Osteoblast (primary cell): ENCODE data around the gene EFCAB6. TPM values are rescaled to one million over a fixed set of nuclear protein-coding genes. Genes with fewer than 3 reads are reported as not detected.

Experiments
- DNase-seq: peaks from one replicate; pipeline ENCODE4 v3.0.0; 2011; ENCODE audit warnings: low spot score, mixed read lengths; ENCODE audit not compliant: insufficient read length; ENCODE audit errors: missing footprints
- H2AFZ ChIP-seq: 2 replicates; pipeline ENCODE4 v1.6.0; 2011; ENCODE audit warnings: mild to moderate bottlenecking, low read length
- H3K27ac ChIP-seq: 2 replicates; pipeline ENCODE4 v1.5.1; 2011; ENCODE audit warnings: mild to moderate bottlenecking, low read depth, low read length, moderate library complexity
- H3K27me3 ChIP-seq: 2 replicates; pipeline ENCODE4 v1.6.0; 2012; ENCODE audit warnings: mild to moderate bottlenecking, control low read depth, inconsistent platforms, low read length, moderate library complexity; ENCODE audit not compliant: insufficient read depth
- H3K36me3 ChIP-seq: 2 replicates; pipeline ENCODE4 v1.5.1; 2011; ENCODE audit warnings: mild to moderate bottlenecking, low read length, control low read depth, moderate library complexity; ENCODE audit not compliant: insufficient read depth
- H3K4me1 ChIP-seq: 2 replicates; pipeline ENCODE4 v1.5.1; 2011; ENCODE audit warnings: mild to moderate bottlenecking, low read length, control low read depth, moderate library complexity; ENCODE audit not compliant: insufficient read depth
- H3K4me2 ChIP-seq: 2 replicates; pipeline ENCODE4 v1.6.0; 2011; ENCODE audit warnings: mild to moderate bottlenecking, low read length; ENCODE audit not compliant: insufficient read depth
- H3K4me3 ChIP-seq: fragments of 200-600 bp; sonication (generic); 3 replicates; pipeline ENCODE4 v1.5.1; 2012; ENCODE audit warnings: mild to moderate bottlenecking, low read length, inconsistent platforms; ENCODE audit not compliant: insufficient read depth
- H3K79me2 ChIP-seq: 2 replicates; pipeline ENCODE4 v1.6.0; 2012; ENCODE audit warnings: mild to moderate bottlenecking, low read length, control low read depth, inconsistent platforms; ENCODE audit not compliant: insufficient read depth
- H3K9me3 ChIP-seq: 2 replicates; pipeline ENCODE4 v1.5.1; 2011; ENCODE audit warnings: low read depth, low read length, control low read depth
- H4K20me1 ChIP-seq: 2 replicates; pipeline ENCODE4 v1.6.0; 2012; ENCODE audit warnings: mild to moderate bottlenecking, low read length, control low read depth; ENCODE audit not compliant: insufficient read depth
- total RNA-seq: library from RNA; depleted of rRNA; stranded (reverse); fragments of >200 nt; gene quantifications from 2 replicates; pipeline ENCODE4 v1.2.3, GENCODE V29; 2012
- TF ChIP-seq, protein P1 (sequence below): IDR thresholded peaks from 2 replicates; pipeline ENCODE4 v1.5.1; 2011; ENCODE audit warnings: mild to moderate bottlenecking, low read depth, low read length, moderate library complexity; ENCODE audit errors: extremely low read depth

EFCAB6 gene
- total RNA-seq, 1 donor: 1.8 TPM

DNA sequence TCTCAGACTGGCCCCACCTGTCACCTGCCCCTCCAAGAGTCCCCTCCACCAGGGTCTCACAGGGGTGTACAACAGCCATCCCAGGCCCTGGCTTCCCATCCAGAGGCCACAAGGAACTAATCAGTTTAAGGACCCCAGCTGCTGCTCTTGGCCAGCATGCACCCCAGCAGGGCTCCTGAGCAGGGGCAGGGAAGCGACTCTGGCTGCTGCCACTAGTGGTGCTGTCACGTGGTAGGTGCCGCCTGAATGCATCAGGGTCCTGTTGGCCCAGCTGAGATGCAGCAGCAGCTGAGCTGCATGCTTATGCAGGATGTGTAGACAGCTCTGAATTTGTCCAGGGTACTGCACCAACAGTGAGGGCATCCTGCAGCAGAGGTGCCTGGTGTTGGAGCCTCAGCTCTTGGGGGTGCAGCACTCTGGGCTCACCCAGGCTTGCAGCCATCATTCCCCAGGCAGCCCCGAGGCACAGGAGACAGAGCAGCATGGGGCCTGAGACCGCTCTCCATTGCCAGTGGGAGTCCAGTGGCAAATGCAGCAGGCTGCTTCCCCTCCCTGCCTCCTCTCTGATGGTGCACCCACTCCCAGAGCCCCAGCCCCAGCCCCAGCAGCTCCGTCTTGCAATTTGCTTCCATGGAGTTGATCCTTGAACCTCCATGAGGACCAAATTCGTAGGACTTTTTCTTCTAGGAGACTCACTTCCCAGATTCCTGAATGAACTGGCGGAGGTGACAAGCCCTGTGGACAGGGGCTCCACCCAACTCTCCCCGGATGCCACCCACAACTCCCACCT, 301.6 kb downstream of the EFCAB6 start:
- Histone ChIP-seq H3K27ac (no peak overlapping the region), H3K27me3 (no peaks in the 10 kb centered on the region), H3K4me2 (no peak overlapping the region), H2AFZ (no peak overlapping the region), H3K4me3 (no peak overlapping the region), H3K9me3 (no peaks in the 10 kb centered on the region), H3K79me2 (no peaks in the 10 kb centered on the region), H3K36me3 (no peaks in the 10 kb centered on the region), H3K4me1 (no peaks in the 10 kb centered on the region), H4K20me1 (no peaks in the 10 kb centered on the region)
- TF ChIP-seq, protein P1, sequence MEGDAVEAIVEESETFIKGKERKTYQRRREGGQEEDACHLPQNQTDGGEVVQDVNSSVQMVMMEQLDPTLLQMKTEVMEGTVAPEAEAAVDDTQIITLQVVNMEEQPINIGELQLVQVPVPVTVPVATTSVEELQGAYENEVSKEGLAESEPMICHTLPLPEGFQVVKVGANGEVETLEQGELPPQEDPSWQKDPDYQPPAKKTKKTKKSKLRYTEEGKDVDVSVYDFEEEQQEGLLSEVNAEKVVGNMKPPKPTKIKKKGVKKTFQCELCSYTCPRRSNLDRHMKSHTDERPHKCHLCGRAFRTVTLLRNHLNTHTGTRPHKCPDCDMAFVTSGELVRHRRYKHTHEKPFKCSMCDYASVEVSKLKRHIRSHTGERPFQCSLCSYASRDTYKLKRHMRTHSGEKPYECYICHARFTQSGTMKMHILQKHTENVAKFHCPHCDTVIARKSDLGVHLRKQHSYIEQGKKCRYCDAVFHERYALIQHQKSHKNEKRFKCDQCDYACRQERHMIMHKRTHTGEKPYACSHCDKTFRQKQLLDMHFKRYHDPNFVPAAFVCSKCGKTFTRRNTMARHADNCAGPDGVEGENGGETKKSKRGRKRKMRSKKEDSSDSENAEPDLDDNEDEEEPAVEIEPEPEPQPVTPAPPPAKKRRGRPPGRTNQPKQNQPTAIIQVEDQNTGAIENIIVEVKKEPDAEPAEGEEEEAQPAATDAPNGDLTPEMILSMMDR: no peak
- peak; percentile 51 for DNase-seq

DNA sequence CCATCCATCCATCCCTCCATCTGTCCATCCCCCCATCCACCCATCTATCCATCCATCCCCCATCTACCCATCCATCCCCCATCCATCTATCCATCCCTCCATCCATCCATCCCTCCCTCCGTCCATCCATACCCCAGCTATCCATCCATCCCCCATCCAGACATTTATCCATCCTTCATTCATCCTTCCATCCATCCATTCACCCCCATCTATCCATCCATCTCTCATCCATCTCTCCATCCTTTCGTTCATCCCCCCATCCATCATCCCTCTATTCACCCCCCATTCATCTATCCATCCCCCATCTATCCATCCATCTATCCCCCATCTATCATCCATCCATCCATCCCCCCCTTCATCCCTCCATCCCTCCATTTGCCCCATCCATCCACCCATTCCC, 302.8 kb downstream of the EFCAB6 start:
- no peak overlapping the region for H3K4me2 ChIP-seq
- no peak overlapping the region for H2AFZ ChIP-seq
- H3K27ac ChIP-seq: no peak overlapping the region
- H4K20me1 ChIP-seq: no peaks in the 10 kb centered on the region
- H3K4me3 ChIP-seq: no peak overlapping the region
- no peaks in the 10 kb centered on the region for H3K79me2 ChIP-seq
- peak; percentile 23 for DNase-seq
- H3K36me3 ChIP-seq: no peaks in the 10 kb centered on the region
- no peaks in the 10 kb centered on the region for H3K4me1 ChIP-seq
- no peaks in the 10 kb centered on the region for H3K27me3 ChIP-seq
- TF ChIP-seq, protein P1: no peak
- H3K9me3 ChIP-seq: no peaks in the 10 kb centered on the region

DNA sequence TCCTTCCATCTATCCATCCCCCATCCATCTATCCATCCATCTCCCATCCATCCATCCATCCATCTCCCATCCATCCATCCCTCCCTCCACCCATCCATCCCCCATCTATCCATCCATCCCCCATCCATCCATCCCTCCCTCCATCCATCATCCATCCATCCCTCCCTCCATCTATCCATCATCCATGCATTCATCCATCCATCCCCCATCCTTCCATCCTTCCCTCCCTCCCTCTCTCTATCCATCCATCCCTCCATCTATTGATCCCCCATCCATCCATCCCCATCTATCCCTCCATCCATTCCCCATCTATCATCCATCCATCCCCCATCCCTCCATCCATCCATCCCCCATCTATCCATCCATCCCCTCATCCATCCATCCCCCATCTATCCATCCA, 303.6 kb downstream of the EFCAB6 start:
- Histone ChIP-seq H3K36me3 (no peaks in the 10 kb centered on the region), H4K20me1 (no peaks in the 10 kb centered on the region), H2AFZ (no peak overlapping the region)

DNA sequence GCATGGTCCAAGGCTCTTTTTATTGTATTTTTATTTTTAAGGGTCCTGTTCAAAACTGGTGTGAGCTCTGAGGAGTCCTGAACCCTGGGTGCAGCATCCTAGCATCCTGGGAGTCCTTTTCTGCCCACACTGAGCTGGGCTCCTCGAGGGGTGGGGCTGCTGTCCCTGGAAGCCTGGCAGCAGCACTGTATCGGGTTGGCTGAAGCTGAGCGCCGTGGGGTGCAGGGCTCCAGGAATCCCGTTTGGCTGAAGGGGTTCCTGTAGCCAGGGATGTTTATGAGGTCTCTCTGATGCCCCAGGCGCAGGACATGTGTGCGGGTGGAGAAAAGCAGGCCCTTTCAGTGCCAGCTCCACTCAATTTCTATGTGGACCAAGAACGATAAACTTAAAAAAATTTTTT, 304.9 kb downstream of the EFCAB6 start:
- DNase-seq: no peak
- H3K27me3 ChIP-seq: no peaks in the 10 kb centered on the region
- no peak overlapping the region for H3K27ac ChIP-seq
- no peaks in the 10 kb centered on the region for H3K4me1 ChIP-seq
- TF ChIP-seq, protein P1: no peak
- H4K20me1 ChIP-seq: no peaks in the 10 kb centered on the region
- no peaks in the 10 kb centered on the region for H3K36me3 ChIP-seq
- H3K79me2 ChIP-seq: no peaks in the 10 kb centered on the region
- H3K9me3 ChIP-seq: peaks cover 3% of the 10 kb centered on the region
- no peak overlapping the region for H3K4me3 ChIP-seq
- H2AFZ ChIP-seq: no peak overlapping the region
- H3K4me2 ChIP-seq: no peak overlapping the region

More for the DNA sequence above, 303.6 kb downstream of the EFCAB6 start:
- no peaks in the 10 kb centered on the region for H3K27me3 ChIP-seq
- TF ChIP-seq, protein P1: no peak
- peaks cover 3% of the 10 kb centered on the region for H3K9me3 ChIP-seq
- no peak overlapping the region for H3K4me2 ChIP-seq
- H3K4me3 ChIP-seq: no peak overlapping the region
- no peak overlapping the region for H3K27ac ChIP-seq
- DNase-seq: no peak
- H3K79me2 ChIP-seq: no peaks in the 10 kb centered on the region
- H3K4me1 ChIP-seq: no peaks in the 10 kb centered on the region
